ENCODE results near the gene PPM1M.
A peak's percentile ranks its signal among the peaks of the same experiment; 100 is the strongest.

PPM1M gene

DNA sequence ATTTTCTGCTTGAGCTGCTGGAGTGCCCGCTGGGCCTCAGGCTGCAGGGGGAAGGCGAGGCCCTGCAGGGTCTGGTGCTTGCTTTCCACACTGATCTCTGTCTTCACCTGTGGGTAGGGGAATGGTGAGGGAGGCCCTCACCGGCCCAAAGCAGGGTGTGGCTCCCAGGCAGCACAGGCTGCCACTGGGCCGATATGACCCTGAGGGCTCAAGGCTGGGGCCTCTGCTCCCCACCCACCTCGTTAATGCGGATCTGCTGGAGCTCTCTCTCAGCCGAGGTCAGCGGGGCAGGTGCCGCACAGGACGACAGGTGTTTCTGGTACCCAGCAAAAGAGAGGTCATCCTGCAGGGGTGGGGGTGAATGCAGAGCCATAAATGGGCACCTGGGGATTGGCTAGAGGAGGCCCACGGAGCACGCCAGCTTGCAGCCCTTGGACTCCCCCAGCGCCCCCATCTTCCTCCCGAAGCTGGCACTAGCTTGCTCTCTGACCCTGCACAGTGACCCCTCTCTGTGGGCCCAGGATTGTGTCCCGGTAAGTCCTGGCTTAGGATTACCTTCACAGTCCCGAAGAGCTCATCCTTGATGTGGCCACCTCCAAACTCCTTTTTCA, 14.6 kb upstream of the PPM1M start:
- DNase-seq (ENCODE audit: low spot score) = no peak

DNA sequence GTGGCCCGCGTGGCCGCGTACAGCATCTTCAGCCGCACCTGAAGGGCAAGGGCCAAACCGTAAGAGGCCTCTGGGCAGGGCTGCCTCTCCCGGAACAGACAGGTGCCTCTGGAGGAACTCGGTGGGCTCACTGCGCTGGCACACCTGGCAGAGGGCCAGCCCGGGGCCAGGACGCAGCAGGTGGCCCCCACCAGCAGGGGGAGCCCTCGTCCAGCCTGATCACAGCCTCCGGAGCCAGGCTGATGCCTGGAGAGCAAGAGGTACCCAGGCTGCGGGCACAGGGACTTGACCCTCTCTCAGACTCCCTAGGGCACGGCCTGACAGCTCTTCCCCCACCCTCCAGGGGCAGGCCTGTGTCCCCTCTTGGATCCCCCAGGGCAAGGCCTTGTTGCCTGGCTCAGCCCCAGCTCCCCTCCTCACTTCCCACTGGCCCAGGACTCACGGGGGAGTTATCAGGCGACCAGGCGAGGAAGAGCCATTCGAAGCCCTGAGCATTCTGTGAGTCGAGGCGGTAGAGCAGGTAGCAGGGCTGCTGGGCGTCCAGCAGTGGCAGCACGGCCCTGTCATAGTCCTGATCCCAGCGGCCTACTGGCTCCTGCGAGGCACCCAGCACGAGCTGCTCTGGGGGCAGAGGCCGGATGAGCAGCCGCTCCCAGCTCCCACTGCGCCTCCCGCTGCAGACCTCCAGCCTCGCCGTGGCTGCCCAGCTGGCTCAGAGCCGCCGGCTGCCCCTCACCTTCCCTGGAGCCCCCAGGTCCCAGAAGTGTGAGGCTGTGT, 13.9 kb upstream of the PPM1M start:
- DNase-seq (ENCODE audit: low spot score) = peak; percentile 94

DNA sequence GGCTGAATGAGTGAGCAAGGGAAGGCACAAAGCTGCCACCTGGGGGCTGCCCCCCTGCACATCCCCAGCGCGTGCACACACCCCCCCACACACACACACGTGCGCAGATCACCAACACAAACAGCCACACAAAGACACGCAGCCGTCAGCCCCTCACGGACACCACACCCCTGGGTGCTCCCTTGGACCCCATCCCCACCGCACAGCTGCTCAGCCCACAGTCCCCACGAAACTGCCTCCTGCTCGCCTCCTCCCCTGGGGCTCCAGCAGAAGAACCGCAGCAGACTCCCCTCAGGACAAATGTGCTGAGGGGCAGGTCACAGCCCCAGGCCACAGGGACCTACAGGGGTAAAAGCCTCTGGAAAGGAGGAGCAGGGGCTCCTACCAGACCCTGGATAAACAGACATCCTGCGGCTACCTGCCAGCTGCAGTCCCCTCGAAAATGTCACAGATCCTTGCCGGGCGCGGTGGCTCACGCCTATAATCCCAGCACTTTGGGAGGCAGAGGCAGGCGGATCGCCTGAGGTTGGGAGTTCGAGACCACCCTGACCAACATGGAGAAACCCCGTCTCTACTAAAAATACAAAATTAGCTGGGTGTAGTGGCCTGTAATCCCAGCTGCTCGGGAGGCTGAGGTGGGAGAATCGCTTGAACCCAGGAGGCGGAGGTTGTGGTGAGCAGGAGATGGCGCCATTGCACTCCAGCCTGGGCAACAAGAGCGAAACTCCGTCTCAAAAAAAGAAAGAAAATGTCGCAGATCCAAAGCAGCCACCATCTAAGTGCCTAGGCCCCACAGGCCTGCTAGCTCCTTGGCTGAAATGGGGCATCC, 13.1 kb upstream of the PPM1M start:
- DNase-seq (ENCODE audit: low spot score) = no peak

DNA sequence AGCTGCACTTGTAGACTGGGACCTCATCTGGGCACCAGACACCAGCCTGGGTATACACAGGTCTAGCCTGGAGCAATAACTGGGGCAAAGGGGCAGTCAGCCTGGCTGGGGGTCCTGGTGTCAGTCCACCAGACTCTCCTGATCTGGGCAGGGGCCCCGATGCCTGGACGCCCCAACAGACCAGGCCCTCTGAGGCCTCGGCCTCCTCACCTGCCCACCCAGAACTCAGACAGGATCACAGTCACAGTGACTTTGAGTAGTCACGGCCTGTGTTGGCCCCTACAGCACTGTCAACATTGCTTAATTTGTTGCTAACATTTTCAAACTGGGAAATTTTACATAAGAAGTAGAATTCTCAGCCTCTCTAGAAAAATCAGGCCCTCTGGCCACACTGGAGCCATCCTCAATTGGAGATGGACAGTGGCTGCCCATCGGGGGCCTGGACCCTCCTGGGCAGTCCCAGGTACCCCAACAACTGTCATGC, 12.4 kb upstream of the PPM1M start:
- no peak for DNase-seq (ENCODE audit: low spot score)

DNA sequence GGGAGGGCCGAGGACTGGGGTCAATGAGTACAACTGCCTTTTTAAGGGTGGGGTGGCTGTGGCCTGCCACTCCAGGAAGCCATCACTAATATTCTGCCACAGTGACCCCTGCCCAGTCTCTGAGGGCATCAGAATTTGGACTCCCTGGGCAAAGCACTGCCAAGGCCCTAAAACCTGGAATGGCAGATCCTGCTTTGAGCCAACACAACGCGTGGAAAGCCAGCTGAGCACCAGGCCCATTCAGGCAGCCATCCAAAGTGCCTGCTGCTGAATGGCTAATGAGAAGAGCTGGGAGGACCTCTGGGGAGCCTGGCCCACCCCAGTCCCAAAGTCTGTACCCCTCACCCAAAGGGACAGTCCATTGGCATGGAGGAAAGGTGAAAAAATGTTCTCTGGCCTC, 11.6 kb upstream of the PPM1M start:
- DNase-seq (ENCODE audit: low spot score) = no peak

DNA sequence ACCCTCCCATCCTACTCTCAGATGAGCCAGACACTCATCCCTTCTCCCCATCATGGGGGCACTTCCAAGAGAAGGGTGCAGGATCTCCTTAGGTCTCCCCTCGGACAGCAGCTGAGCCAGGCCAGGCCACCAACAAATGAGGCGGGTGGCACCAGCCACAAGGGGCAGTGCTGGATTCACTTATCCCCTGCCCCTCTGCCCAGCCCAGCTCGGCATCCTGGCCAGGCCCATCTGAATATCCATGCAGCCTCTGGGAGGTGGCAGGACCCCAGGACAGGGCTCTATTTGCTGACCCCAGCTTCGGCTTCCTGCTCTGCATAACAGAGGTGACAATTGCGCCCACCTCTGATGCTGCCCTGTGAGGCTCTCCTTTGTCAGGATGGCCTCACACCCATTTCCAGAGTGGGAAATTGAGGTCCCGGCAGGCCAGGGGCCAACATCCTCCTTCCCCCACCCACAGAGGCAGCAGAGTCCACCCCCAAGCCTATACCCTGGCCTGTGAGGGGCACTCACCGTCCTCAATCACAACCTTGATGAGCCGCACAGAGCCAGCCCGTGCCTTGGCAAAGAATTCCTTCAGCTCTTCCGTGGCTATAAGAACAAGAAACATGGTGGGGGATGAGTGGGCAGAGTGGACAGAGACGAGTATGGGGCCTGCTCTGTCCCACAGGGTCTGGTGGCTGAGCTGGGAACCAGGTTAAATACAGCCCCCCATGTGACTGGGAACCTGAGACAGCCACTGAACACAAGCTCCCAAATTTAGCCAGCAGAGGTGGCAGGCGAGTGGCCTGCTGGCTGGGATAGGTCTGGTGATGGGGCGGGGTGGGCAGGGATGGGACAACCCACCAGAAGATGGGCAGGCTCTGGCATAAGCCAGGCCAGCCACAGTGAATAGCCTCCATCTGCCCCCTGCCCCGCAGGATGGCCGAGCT, 10.8 kb upstream of the PPM1M start:
- DNase-seq (ENCODE audit: low spot score) = no peak

DNA sequence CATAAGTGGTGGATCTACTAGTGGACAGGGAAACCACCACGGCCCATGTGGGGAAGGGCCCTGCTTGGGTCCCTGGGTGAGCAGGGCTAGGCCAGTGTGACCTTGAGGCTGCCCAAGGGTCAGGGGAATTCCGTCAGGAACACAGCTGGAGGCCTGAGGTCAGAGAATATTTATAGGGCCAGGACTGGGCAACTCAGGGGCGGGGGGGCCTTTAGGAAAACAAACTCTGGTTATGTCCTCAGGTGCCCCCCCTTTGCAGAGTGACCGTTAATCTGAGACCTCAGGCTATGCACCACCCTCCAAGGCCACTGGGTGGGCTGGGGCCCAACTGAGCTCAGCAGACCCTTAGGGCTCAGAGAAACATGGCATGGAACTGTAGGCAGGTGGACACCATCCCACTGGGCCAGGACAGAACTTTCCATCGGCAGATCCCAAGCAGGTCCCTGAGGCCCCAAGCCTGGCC, 9.1 kb upstream of the PPM1M start:
- no peak for DNase-seq (ENCODE audit: low spot score)

DNA sequence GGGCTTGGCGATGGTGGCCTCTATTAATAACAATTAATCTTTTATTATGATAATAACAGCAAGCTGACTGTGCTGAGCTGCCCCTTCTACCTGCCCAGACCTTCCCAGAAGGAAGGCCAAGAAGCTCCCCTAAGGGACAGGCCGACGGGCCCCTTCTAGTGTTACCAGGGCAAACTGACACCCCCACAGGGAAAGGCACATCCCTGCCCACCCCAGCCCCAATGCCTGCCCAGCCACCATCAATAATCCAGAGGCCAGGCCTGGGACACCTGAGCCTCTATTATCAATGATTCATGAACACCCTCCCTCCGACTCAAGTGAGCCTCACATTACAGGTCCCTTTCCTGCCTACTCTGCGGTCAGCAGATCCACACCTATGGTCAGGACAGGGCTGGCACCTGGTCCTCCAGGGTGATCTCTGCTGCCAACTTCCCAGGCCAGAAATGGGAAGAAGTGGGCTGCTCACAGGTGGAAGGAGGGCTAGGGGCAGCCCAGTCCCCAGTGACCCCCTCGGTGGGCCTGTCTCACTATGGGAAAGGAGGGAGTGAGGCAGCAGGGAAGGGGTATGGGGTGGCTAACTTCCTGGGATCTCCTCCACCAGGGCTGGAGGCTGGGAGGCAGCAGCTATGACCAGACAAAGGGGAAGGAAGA, 8.4 kb upstream of the PPM1M start:
- no peak for DNase-seq (ENCODE audit: low spot score)

DNA sequence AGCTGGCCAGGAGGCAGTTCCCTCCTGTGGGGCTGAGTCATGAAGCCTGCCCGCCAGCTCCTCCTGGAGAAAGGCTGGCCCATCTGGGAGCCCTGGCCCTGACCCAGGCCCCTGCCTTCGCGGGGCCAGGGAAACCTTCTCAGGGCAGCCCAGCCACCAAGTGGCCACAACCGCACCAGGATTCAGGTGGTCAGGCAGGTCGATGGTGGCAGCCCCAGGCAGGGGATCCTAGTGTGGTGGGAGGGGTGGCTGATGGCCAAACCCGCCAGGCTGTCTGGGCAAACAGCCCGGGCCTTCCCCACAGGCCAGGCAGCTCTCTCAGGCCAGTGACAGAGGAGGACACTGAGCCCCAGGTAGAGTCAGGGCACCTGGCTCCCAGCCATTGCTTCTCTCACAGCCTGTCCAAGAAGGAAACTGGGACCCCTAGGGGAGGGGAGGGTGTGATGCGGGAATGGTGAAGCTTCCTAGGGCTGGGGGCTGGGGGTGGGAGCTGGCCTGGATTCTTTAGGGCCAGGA, 7.8 kb upstream of the PPM1M start:
- DNase-seq (ENCODE audit: low spot score) = no peak

DNA sequence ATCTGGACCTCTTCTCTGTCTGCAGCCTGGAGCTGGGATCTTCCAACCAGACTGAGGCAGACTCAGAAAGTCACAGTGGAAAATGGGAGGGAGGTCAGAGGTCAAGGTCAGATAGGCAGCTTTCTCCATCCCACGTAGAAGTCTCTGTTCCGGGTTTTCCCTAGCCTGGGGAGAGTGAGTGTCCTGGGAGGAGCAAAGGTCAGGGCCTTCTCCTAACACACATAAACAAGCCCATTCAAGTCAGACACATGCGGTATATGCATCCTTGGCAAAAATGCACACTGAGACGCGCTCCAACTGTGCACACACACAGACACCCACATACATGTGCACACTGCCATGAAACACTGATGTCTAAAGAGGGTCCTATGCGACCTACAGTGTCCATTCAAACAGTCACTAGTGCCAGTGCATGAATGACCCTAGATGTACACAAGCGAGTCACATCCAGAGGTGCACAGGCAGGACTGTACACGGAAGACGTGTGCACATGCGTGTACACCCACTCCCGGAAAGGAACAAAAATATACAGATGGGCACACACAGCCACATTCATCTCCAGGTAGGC, 7.3 kb upstream of the PPM1M start:
- DNase-seq (ENCODE audit: low spot score) = no peak

DNA sequence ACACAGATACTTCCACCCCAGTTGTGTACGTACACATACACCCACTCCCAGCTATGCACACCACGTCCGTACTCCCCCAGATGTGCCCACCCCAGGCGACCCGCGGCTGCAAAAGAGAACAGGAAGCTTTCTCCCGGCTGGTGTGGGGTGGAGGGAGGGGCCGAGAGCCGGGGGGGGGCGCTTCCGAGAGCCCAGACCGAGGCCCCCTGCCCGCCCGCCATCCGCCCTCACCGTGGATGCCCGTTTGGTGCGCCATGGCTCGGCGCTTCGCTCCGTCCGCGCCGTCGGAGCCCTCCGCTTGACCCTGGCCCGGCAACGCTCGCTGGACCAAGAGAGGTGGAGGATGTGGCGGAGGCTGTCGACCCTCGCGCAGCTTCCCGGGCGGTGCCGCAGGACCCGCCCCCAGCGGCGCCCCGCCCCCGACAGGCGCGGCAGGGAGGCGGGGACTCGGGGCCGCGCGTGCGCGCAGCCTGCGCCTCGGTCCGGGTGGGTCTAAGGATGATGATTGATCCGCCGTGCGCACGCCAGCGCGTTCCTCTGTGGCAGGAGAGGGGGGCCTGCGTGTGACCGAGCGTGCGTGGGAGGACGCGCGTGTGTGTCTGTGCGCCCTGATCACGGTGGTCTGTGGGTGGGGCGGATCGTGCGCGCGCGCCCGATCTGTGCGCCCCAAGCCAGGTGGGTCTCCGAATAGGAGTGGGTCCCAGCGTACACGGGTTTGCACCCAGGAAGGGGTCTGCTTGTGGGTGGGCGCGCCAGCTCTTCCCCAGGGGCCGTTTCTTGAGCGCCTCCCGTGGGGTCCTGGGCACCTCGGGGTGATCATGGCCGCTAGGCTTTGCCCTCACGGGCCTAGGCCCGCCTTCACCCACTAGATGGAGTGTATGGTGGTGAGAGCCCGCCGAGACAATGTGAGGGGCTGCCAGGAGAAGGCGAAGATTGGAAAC, 6.5 kb upstream of the PPM1M start, which contains the start of gene TWF2:
TSS of gene TWF2 (minus strand) at position 398 of the 941 bp plus-strand sequence. CDS start at position 256, 142 bp downstream.
- DNase-seq (ENCODE audit: low spot score) = peak; percentile 99

DNA sequence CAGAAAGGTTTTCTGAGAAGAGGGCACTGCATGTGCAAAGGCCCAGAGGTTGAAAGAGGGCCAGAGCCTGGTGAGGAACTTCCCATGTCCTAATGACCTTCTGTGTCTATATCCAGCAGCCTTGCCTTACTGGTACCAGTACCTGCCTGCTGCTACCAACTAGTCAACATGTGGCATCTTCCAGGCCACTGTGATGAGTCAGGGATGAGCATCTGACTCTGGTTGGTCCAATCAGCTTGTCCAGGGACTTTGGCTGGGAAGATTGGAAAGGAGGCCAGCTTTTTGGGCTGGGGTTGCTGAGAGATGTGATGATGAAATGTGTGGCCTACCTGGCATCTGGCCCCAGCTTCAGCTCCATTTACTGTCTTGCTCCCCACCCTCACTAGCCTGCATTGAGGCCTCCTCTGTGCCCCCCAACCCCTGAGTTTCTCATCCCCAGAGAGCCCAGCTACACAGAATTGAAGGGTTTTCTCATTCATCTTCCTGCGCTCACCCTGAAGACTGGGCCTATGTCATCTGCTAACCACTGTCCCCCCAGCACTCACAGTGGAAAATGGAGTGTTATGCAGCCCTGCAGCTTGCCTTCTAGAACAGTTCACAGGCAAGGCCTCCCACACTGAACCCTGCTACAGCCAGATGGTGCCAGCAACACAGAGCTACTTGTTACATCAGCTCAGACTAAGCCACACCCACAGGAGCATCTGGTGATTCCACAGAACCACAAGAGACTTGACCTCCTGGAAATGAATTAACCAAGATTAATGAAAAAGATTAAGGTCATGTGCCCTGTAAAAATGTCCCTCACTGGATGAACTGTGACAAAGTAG, 5.3 kb upstream of the PPM1M start:
- DNase-seq (ENCODE audit: low spot score) = peak; percentile 81

DNA sequence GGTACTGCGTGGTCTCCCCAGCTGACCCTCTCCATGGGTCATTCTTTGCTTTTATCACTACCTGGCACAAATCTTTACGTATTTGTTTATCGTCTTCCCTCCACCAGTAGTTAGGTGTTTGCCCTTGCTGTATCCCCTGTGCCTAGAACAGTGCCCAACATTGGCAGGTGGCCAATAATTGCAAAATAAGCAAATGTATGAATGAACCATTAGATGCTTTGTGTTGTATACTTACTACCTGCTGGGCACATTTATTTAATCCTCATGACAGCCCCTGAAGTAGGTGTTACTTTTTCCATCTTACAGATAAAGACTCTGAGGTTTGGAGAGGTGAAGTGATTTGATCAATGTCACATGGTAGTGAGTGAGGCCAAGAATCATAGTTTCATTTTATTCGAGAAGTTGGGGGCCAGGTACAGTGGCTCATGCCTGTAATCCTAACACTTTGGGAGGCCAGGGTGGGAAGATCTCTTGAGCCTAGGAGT, 4.6 kb upstream of the PPM1M start:
- DNase-seq (ENCODE audit: low spot score) = no peak

DNA sequence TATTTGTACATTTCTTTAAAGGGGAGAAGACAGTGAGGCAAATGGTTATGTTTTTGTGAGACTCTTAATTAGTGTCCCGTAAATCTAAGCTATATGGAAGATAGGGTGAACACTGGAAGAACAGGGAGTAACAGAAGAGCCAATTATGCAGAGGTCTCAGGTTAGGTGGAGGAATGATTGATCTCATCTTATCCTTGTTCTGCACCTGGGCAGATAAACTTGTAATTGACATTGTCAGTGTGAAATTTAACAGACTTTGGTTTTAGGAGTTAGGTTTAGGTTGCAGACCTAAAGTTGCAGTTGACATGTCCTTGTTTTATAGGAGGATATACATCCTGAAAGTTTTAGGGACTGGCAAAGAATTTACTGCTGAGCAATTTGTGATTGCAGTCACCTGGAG, 3.5 kb upstream of the PPM1M start:
- no peak for DNase-seq (ENCODE audit: low spot score)

DNA sequence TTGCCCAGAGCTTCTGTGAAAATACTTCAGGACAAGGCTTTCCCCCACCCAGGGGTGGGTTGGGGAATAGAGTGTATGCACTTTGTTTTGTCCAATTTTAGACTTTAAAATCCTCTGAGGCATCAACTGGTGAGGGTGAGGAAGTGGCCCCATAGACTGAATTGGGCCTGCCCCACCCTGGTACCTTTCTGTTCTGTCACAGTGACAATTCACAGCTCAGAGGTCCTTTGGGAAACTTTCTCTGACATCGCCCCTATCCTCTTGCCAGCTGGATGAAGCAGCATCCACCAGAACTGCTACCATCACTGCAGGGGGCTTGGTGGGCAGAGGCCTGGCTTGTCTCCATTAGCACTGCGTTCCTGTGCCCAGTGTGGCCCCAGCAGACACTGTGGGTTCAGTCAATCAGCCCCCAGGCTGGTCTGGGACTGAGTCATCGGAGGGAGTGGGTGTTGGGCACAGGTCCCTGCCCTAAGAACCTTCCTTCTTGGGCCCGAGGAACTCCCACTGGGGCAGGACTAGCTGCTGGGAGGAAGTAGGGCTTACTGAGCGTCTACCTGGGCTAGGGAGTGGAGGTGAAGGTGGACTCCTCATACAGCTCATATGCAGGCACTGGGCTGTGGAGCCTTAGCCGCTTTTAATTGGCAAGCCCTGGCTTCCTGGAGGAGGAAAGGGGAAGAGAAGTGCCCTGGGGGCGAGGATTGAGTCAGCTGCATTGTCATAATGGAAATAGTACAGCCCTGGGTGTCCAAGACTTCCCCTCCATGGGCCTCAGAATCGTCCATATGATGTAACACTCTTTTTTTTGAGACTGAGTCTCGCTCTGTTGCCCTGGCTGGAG, 1.5 kb upstream of the PPM1M start:
- DNase-seq (ENCODE audit: low spot score) = peak; percentile 21

DNA sequence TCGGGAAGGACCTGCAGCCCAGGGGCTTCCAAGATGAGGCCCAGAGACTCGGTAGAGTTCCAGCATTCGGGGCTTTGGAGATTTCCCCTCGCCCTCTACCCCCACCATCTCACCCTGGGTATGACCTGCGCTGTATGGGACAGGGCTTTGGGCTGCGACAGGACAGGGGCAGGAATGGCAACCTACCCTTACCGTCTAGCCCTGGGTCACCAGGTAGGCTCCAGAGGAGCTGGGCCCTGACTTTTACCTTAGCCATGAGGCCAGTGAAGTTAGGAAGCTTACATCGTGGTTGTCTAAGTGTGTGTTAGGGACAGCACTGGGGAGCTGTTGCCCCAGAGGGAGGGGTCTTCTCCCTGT, 683 bp downstream of the PPM1M start:
- peak; percentile 20 for DNase-seq (ENCODE audit: low spot score)

DNA sequence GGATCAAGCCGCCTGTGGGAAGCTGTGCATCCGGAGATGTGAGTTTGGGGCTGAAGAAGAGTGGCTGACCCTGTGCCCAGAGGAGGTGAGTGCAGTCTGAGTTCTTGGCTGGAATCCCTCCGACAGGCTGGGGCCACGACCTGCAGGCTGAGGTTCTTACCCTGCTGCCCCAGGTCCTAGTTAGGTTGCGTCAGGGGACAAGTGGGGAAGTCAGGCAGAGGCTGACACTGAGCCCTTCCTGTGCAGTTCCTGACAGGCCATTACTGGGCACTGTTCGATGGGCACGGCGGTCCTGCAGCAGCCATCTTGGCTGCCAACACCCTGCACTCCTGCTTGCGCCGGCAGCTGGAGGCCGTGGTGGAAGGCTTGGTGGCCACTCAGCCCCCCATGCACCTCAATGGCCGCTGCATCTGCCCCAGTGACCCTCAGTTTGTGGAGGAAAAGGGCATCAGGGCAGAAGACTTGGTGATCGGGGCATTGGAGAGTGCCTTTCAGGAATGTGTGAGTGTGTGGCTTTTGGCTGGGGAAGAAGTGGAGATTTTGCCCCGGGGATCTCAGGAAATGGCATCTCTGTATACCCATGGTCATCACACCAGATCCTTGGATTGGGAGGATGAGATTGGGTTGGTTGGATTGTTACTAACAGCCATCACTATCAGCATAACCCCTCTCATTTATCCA, 1.3 kb downstream of the PPM1M start:
- no peak for DNase-seq (ENCODE audit: low spot score)
